ENCODE data around the gene PALM. TPM values are rescaled to one million over a fixed set of nuclear protein-coding genes. Genes with fewer than 3 reads are reported as not detected.

Gene PALM
- total and polyA plus RNA-seq, 9 of the 15 experiments (the other 6 are each of a cell fraction or from before 2014, with no cell fraction given) = 0.04 to 6.6 (median 1.7) TPM

GRCh38 chr19:679418-680286 lies 29.1 kb upstream of the PALM start (continued):
- TF ChIP-seq ZNF592 (IDR thresholded peaks at IDR 0.05) (no peak; the same call in none of the 2 replicates), TEAD2 (tag; IDR thresholded peaks at IDR 0.05) (no peak), PRPF4 (IDR thresholded peaks at IDR 0.05; ENCODE audit: insufficient read depth, low read depth, low read length, poor library complexity, severe bottlenecking) (peak; percentile 44), BCOR (IDR thresholded peaks at IDR 0.05) (peak; percentile 76), PHF8 (IDR thresholded peaks at IDR 0.05; ENCODE audit: borderline replicate concordance, low read length) (no peak; the same call in 1 of the 2 replicates), ASH1L (IDR thresholded peaks at IDR 0.05; ENCODE audit: borderline replicate concordance, low read depth, partially characterized antibody) (no peak), ZNF121 (CRISPR knock-in tag; conservative IDR thresholded peaks at IDR 0.05) (no peak), PKNOX1 (IDR thresholded peaks at IDR 0.05) (no peak), PHF21A (IDR thresholded peaks at IDR 0.05; ENCODE audit: borderline replicate concordance, low read depth) (no peak), PYGO2 (tag; IDR thresholded peaks at IDR 0.05) (no peak)
- TF ChIP-seq, protein P1, sequence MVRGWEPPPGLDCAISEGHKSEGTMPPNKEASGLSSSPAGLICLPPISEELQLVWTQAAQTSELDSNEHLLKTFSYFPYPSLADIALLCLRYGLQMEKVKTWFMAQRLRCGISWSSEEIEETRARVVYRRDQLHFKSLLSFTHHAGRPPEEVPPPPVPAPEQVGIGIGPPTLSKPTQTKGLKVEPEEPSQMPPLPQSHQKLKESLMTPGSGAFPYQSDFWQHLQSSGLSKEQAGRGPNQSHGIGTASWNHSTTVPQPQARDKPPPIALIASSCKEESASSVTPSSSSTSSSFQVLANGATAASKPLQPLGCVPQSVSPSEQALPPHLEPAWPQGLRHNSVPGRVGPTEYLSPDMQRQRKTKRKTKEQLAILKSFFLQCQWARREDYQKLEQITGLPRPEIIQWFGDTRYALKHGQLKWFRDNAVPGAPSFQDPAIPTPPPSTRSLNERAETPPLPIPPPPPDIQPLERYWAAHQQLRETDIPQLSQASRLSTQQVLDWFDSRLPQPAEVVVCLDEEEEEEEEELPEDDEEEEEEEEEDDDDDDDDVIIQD (CRISPR knock-in tag; IDR thresholded peaks at IDR 0.05) = no peak
- TF ChIP-seq, protein P2, sequence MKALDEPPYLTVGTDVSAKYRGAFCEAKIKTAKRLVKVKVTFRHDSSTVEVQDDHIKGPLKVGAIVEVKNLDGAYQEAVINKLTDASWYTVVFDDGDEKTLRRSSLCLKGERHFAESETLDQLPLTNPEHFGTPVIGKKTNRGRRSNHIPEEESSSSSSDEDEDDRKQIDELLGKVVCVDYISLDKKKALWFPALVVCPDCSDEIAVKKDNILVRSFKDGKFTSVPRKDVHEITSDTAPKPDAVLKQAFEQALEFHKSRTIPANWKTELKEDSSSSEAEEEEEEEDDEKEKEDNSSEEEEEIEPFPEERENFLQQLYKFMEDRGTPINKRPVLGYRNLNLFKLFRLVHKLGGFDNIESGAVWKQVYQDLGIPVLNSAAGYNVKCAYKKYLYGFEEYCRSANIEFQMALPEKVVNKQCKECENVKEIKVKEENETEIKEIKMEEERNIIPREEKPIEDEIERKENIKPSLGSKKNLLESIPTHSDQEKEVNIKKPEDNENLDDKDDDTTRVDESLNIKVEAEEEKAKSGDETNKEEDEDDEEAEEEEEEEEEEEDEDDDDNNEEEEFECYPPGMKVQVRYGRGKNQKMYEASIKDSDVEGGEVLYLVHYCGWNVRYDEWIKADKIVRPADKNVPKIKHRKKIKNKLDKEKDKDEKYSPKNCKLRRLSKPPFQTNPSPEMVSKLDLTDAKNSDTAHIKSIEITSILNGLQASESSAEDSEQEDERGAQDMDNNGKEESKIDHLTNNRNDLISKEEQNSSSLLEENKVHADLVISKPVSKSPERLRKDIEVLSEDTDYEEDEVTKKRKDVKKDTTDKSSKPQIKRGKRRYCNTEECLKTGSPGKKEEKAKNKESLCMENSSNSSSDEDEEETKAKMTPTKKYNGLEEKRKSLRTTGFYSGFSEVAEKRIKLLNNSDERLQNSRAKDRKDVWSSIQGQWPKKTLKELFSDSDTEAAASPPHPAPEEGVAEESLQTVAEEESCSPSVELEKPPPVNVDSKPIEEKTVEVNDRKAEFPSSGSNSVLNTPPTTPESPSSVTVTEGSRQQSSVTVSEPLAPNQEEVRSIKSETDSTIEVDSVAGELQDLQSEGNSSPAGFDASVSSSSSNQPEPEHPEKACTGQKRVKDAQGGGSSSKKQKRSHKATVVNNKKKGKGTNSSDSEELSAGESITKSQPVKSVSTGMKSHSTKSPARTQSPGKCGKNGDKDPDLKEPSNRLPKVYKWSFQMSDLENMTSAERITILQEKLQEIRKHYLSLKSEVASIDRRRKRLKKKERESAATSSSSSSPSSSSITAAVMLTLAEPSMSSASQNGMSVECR (CRISPR knock-in tag; IDR thresholded peaks at IDR 0.05) = no peak; the same call in 1 of the 2 replicates

All from K562 (cell line).